PFSK-1 (cell line): ENCODE results near the gene LAMB2.

Experiments
- FOXP2 ChIP-seq: optimal IDR thresholded peaks from 2 replicates; pipeline ENCODE3; 2011; ENCODE audit warnings: borderline replicate concordance, control low read depth, inconsistent platforms; ENCODE audit not compliant: insufficient read depth; ENCODE audit errors: extremely low read length, extremely low read depth
- POLR2AphosphoS5 ChIP-seq: IDR thresholded peaks from 2 replicates; pipeline ENCODE4 v1.6.1; 2012; ENCODE audit warnings: low read depth, mild to moderate bottlenecking, control low read depth, low read length, moderate library complexity
- SIN3A ChIP-seq: IDR thresholded peaks from 2 replicates; pipeline ENCODE4 v1.6.1; 2012; ENCODE audit warnings: mild to moderate bottlenecking, low read length, moderate library complexity, borderline replicate concordance; ENCODE audit not compliant: insufficient read depth
- TAF1 ChIP-seq: IDR thresholded peaks from 2 replicates; pipeline ENCODE4 v1.6.1; 2012; ENCODE audit warnings: low read length, control low read depth, borderline replicate concordance; ENCODE audit not compliant: insufficient read depth
- TF ChIP-seq, protein P1 (sequence below), 2 experiments: IDR thresholded peaks; 2 replicates each; pipeline versions ENCODE4 v1.6.1 to v1.8.0; 2011 to 2012; ENCODE audit warnings: low read depth in 2 of 2, low read length in 2 of 2, control low read depth in 1 of 2, inconsistent platforms in 1 of 2, mild to moderate bottlenecking in 1 of 2, moderate library complexity in 1 of 2; ENCODE audit not compliant: insufficient read depth in 1 of 2

LAMB2 gene

DNA sequence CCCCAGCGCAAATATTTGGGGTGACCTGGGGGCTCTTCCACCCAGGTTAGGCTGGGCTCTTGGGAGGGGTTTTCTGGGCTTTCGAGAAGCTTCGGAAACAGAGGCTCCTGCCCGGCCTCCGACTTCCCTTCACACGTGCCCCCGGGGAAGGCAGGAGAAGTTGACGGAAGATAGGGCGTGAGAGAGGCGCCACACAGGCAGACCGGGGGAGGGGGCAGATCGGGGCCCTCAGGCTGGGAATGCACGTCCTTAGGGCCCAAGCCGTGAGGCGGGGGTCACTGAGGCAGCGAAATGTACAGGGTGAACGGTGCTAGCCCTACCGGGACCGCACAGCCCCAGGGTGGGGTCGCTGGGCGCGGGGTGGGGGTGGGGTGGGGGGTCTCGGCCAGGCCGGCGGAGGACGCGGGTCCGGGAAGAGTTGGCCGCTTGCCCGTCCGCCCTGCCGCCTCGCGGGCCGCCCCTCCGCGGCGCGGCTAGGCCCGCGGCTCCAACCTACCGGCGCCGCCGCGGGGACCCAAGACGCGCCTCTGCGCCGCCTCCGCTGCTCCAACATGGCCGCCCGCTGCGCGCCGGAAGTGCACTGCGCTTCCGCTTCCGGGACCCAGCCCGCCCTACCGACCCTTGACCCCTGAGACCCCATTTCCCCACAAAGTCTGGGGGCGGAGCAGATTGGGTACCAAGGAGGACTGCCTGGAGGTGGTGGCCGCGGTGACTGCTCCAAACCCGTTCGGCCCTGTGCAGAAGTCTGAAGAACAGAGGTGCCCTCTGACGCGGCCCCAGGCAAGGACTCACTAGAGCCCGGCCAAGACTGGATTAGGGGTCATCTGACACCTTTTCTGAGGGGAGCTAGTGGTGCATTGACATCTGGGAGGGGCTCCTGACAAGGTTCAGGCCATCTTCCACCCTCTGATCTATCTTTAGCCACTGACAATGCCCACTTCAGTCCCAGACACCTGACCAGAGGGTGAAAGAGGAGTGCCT, 33.2 kb upstream of the LAMB2 start, which contains the start of gene CCDC71:
Gene CCDC71 (minus strand): TSS at position 561 of the 981 bp plus-strand sequence. CDS start 2,123 bp downstream, outside the sequence.
- TF ChIP-seq POLR2AphosphoS5 (peak; percentile 55; the same call in 1 of the 2 replicates), TAF1 (peak; percentile 77; the same call in 1 of the 2 replicates), SIN3A (no peak), FOXP2 (peak; percentile 45)
- TF ChIP-seq, protein P1, sequence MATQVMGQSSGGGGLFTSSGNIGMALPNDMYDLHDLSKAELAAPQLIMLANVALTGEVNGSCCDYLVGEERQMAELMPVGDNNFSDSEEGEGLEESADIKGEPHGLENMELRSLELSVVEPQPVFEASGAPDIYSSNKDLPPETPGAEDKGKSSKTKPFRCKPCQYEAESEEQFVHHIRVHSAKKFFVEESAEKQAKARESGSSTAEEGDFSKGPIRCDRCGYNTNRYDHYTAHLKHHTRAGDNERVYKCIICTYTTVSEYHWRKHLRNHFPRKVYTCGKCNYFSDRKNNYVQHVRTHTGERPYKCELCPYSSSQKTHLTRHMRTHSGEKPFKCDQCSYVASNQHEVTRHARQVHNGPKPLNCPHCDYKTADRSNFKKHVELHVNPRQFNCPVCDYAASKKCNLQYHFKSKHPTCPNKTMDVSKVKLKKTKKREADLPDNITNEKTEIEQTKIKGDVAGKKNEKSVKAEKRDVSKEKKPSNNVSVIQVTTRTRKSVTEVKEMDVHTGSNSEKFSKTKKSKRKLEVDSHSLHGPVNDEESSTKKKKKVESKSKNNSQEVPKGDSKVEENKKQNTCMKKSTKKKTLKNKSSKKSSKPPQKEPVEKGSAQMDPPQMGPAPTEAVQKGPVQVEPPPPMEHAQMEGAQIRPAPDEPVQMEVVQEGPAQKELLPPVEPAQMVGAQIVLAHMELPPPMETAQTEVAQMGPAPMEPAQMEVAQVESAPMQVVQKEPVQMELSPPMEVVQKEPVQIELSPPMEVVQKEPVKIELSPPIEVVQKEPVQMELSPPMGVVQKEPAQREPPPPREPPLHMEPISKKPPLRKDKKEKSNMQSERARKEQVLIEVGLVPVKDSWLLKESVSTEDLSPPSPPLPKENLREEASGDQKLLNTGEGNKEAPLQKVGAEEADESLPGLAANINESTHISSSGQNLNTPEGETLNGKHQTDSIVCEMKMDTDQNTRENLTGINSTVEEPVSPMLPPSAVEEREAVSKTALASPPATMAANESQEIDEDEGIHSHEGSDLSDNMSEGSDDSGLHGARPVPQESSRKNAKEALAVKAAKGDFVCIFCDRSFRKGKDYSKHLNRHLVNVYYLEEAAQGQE (IDR thresholded peaks at IDR 0.05; ENCODE audit: insufficient read depth in 1 of 2, low read depth in 2 of 2, low read length in 2 of 2) = 0 out of 4 replicates have a peak, but pooled peaks of 1 of the 2 experiments have one; percentile 22

DNA sequence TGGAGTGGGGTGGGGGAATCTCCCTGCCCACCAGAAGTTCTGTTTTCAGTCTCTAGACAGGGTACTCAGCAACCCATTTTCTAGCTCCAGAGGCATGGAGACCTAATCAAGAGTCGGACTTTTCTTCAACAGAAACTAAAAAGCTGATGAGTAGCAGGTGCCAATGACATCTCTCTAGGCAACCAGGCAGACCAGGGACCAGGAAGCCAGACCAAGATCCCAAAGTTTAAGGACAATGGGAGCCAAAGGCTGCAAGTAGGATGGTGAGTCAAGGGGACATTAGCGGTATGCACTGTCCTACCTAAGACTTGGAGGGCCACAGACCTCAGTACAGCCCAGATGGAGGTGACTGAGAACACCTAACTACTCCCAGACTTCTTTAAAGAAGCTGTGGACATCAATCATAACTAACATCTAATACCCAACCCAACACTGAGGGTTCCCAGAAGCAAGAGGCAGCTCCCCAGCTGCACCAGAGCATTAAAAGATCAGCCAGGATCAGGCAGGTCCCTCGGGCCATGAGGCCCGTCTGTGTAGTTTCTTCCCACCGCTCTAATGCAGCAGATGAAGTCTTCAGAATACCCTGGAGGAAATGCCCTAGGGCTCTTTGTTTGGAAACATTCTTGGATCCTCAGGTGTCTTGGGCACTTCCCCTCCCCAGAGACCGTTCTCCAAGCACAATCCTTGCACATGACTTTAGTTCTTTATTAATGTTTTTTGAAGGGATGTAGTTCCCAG, 32.3 kb upstream of the LAMB2 start:
- TF ChIP-seq, protein P1 (IDR thresholded peaks at IDR 0.05; ENCODE audit: insufficient read depth in 1 of 2, low read depth in 2 of 2, low read length in 2 of 2) = no peak
- no peak for TF ChIP-seq SIN3A
- TF ChIP-seq FOXP2 = no peak
- TF ChIP-seq POLR2AphosphoS5 = no peak
- TF ChIP-seq TAF1 = no peak

DNA sequence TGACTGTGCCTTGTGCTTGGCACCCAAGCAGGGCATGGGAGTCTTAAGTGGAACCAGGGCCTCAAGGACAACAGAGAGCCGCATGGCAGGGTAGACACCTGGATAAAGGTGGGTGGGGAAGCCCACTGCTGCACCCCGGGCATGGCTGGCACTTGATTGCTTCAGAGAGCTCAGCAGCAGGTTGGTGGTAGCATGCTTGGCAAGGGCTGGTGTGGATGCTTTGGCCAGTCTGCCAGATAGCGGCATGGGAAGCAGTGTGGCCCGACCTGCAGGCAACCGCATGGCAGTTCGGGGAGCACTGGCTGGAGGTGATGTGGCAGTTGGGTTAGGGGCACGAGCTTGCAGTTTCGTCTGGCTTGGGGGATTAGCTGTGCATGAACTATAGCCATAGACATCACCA, 30.8 kb upstream of the LAMB2 start:
- TF ChIP-seq TAF1 (no peak), POLR2AphosphoS5 (no peak), SIN3A (no peak), FOXP2 (no peak)
- TF ChIP-seq, protein P1 (IDR thresholded peaks at IDR 0.05; ENCODE audit: insufficient read depth in 1 of 2, low read depth in 2 of 2, low read length in 2 of 2) = no peak

DNA sequence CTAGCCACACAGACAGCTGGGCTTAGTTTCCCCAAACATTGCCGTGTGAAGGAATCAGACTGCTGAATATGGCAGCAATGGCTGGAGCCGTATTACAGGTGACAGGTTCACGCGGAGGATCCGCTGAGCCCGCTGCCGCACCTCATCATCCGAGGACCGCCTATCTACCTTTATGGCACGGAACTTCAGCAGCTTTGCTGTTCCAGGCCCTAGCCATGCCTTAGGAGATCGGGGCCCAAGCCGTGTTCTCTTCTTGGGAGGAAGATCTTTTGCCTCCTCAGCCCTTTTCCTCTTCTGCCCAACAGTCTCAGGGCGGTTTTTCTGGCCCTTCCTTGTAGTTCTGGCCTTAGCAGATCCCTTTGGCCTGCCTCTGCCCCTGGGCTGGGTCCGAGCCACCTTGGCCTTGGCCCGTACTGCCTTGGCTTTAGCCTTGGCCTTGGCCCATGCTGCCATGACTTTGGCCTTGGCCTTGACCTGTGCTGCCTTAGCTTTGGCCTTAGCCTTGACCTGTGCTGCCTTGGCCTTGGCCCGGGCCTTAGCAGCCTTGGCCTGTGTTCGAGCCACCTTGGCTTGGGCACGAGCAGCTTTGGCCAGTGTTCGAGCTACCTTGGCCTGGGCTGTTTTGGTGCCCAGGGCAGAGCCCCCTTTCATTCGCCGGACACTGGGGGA, 30.0 kb upstream of the LAMB2 start:
- TF ChIP-seq SIN3A = no peak
- TF ChIP-seq FOXP2 = no peak
- TF ChIP-seq POLR2AphosphoS5 = no peak
- TF ChIP-seq, protein P1 (IDR thresholded peaks at IDR 0.05; ENCODE audit: insufficient read depth in 1 of 2, low read depth in 2 of 2, low read length in 2 of 2) = no peak
- no peak for TF ChIP-seq TAF1
